ENCODE measurements around the gene PDE11A. TPM values are rescaled to one million over a fixed set of nuclear protein-coding genes. Genes with fewer than 3 reads are reported as not detected.
A peak's percentile ranks its signal among the peaks of the same experiment; 100 is the strongest.

PDE11A gene
- total and polyA plus RNA-seq, 8 donors = 0.28 to 5.0 (median 1.7) TPM

GRCh38 chr2:177723235-177723634 lies 349.3 kb downstream of the PDE11A start:
- no peak for TF ChIP-seq CTCF (IDR thresholded peaks at IDR 0.05)
- no peak overlapping the region for H3K4me3 ChIP-seq
- ATAC-seq = no peak
- no peaks in the 10 kb centered on the region for H3K9me3 ChIP-seq
- 94 to 98% methylated on average over 3 of the region's 3 CpGs for WGBS, 2 donors
- peaks cover 0 to 2% (median 0%) of the 10 kb centered on the region in 4 donors for H3K27me3 ChIP-seq
- DNase-seq = no peak
- no peak overlapping the region for H3K27ac ChIP-seq
- FAIRE-seq = no peak
- H3K36me3 ChIP-seq = no peaks in the 10 kb centered on the region
- H3K4me1 ChIP-seq = no peaks in the 10 kb centered on the region
- intact Hi-C loops (cut with DNase I) = no loop called here

DNA sequence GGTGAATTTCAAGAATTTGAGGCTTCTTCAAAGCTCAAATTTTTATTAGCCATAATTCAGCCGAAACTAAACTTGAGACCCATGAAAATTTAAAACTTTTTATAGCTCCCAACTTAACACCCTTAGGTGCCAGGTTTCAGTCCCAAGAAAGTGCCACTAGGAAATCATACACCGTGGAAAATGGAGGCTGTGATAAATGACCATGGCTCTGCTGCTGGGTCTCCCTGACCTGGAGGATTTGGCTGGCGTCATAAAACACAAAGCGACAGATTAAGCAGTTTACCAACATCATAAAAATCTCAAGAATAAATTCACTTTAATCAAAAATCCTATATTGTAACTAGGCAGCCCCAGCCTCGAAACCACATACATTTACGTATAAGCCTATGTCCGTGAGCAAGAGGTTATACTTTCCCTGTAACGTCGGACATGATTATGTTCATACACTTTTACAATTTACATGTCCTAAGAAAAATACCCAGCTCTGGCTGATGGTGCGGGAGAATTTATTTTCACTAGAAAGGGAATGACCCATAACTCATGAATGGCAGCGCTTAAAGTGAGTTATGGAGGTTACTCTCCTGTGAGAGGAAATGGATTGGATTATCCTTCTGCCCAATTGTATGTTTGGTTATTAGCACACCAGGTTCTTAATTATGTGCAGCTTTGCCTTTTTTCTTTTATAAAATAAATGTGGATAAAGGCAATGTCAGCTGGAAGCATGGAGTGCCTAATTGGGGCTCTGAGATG lies 350.6 kb downstream of the PDE11A start:
- DNase-seq (no peak), ATAC-seq (no peak), FAIRE-seq (no peak)
- Histone ChIP-seq H3K9me3 (no peaks in the 10 kb centered on the region), H3K4me3 (no peak overlapping the region), H3K27ac (no peak overlapping the region), H3K27me3 (peaks cover 0 to 2% (median 0%) of the 10 kb centered on the region in 4 donors), H3K4me1 (no peaks in the 10 kb centered on the region), H3K36me3 (no peaks in the 10 kb centered on the region)
- TF ChIP-seq CTCF (IDR thresholded peaks at IDR 0.05) = no peak
- intact Hi-C loops (cut with DNase I) = no loop called here
- 85 to 87% methylated on average over 11 of the region's 11 CpGs for WGBS, 2 donors

DNA sequence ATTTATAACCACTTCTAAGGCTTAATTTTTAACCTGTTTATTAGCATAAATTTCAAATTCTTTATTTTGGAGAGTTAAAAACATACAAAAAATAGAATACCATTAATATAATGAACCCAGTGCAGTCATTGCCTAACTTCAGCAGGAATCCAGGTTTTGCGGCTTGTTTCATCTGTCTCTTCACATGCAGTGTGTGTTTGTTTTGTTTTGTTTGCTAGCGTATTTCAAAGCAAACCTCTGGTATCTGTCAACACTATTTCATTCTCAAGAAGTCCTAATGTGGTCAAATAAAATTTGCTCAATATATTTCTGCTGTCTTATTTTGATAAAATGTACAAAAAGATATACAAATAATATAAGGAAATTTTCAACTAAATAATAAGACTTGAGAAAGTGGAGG lies 351.5 kb downstream of the PDE11A start:
- Histone ChIP-seq H3K27me3 (peaks cover 0 to 2% (median 0%) of the 10 kb centered on the region in 4 donors), H3K36me3 (no peaks in the 10 kb centered on the region), H3K27ac (no peak overlapping the region), H3K4me3 (no peak overlapping the region), H3K4me1 (no peaks in the 10 kb centered on the region), H3K9me3 (no peaks in the 10 kb centered on the region)
- ATAC-seq (no peak), FAIRE-seq (no peak), DNase-seq (no peak)
- TF ChIP-seq CTCF (IDR thresholded peaks at IDR 0.05) = no peak
- intact Hi-C loops (cut with DNase I) = no loop called here
- WGBS, 2 donors = 93 to 95% methylated on average over 2 of the region's 2 CpGs

- FAIRE-seq (no peak), ATAC-seq (peak in 1 of 4 donors; percentile 29), DNase-seq (no peak)
- peaks cover 0 to 2% (median 0%) of the 10 kb centered on the region in 4 donors for H3K27me3 ChIP-seq
- H3K4me3 ChIP-seq = no peak overlapping the region
- H3K36me3 ChIP-seq = no peaks in the 10 kb centered on the region
- TF ChIP-seq CTCF (IDR thresholded peaks at IDR 0.05) = no peak
- H3K4me1 ChIP-seq = no peaks in the 10 kb centered on the region
- intact Hi-C loops (cut with DNase I) = loop anchor here in 1 of 3 donors (10.0 kb wide), 1 partner anchor 373 kb away; no protein-coding TSS in a partner anchor
- 75 to 85% methylated on average over 3 of the region's 3 CpGs for WGBS, 2 donors
- H3K27ac ChIP-seq = no peak overlapping the region
- no peaks in the 10 kb centered on the region for H3K9me3 ChIP-seq
Measured at GRCh38 chr2:177717831-177718618, 354.6 kb downstream of the PDE11A start.

All from pancreas (tissue), 10 donors.